HG02571 (cell line): ENCODE results near the gene USP24.
"Not testable (repeated sequence)": the region's sequence is repeated elsewhere in the genome, so short reads cannot be mapped to it uniquely, and the experiment has no call there.

ENCODE experiments used
- ATAC-seq: cut with Tn5 transposase; IDR thresholded peaks from one replicate; pipeline ENCODE4 v1.9.1; 2021; ENCODE audit warnings: mild to moderate bottlenecking, moderate library complexity; ENCODE audit not compliant: unreplicated experiment

The USP24 gene

GRCh38 chr1:55043011-55043410 lies 172.2 kb downstream of the USP24 start:
- no peak for ATAC-seq

GRCh38 chr1:55041613-55042012 lies 173.6 kb downstream of the USP24 start:
- no peak for ATAC-seq

GRCh38 chr1:55040933-55041494 lies 174.2 kb downstream of the USP24 start:
- ATAC-seq, result no peak

- ATAC-seq, result no peak
Measured at GRCh38 chr1:55040083-55040932, 174.9 kb downstream of the USP24 start.

- no peak for ATAC-seq
Measured at GRCh38 chr1:55039342-55040082, 175.7 kb downstream of the USP24 start, which contains the start of gene PCSK9. Gene PCSK9 (plus strand): TSS chr1:55039548. CDS start chr1:55039838, 290 bp downstream.

GRCh38 chr1:55038974-55039341 lies 176.2 kb downstream of the USP24 start:
- ATAC-seq, result no peak

- ATAC-seq, result no peak
Measured at GRCh38 chr1:55038552-55038838, 176.7 kb downstream of the USP24 start.

GRCh38 chr1:55037733-55038551 lies 177.2 kb downstream of the USP24 start:
- ATAC-seq, result no peak

- ATAC-seq, result no peak
Measured at GRCh38 chr1:55035904-55036303, 179.3 kb downstream of the USP24 start.

GRCh38 chr1:55034476-55035133 lies 180.6 kb downstream of the USP24 start:
- ATAC-seq, result no peak

- ATAC-seq, result no peak
Measured at GRCh38 chr1:55033265-55033614, 181.9 kb downstream of the USP24 start.

- not testable (repeated sequence) for ATAC-seq
Measured at GRCh38 chr1:55031098-55031497, 184.1 kb downstream of the USP24 start.

GRCh38 chr1:55026682-55027081 lies 188.5 kb downstream of the USP24 start:
- ATAC-seq, result not testable (repeated sequence)

GRCh38 chr1:55024163-55024562 lies 191.0 kb downstream of the USP24 start:
- ATAC-seq, result not testable (repeated sequence)

GRCh38 chr1:55021942-55022546 lies 193.1 kb downstream of the USP24 start:
- ATAC-seq, result peak; percentile 70

- no peak for ATAC-seq
Measured at GRCh38 chr1:55018395-55018794, 196.8 kb downstream of the USP24 start.
